Neural cell (in vitro differentiated cells): ENCODE results near the gene ZSWIM1. TPM values are rescaled to one million over a fixed set of nuclear protein-coding genes. Genes with fewer than 3 reads are reported as not detected.

Experiments
- H2AFZ ChIP-seq: fragments of 200-600, 300-800 bp; sonication (generic), shearing (Covaris generic); 2 replicates; pipeline ENCODE4 v1.6.0; 2014; ENCODE audit warnings: low read depth, mild to moderate bottlenecking, antibody characterized with exemption, low read length, moderate library complexity
- H3F3A ChIP-seq: fragments of 200-600 bp; shearing (Covaris generic); 2 replicates; pipeline ENCODE4 v1.6.1; 2016; ENCODE audit warnings: mild to moderate bottlenecking, moderate library complexity, mixed read lengths, antibody characterized with exemption, low read length; ENCODE audit not compliant: insufficient read depth, poor library complexity, severe bottlenecking
- H3K27ac ChIP-seq: fragments of 200-600, 300-800 bp; sonication (generic), shearing (Covaris generic); 2 replicates; pipeline ENCODE4 v1.5.1; 2014; ENCODE audit warnings: mild to moderate bottlenecking, low read length, moderate library complexity
- H3K27me3 ChIP-seq: fragments of 300-800, 200-600 bp; sonication (generic), shearing (Covaris generic); 2 replicates; pipeline ENCODE4 v1.6.0; 2014; ENCODE audit warnings: mild to moderate bottlenecking, low read depth, low read length, moderate library complexity; ENCODE audit not compliant: insufficient read depth
- H3K36me3 ChIP-seq: fragments of 300-800, 200-600 bp; sonication (generic), shearing (Covaris generic); 2 replicates; pipeline ENCODE4 v1.5.1; 2014; ENCODE audit warnings: mild to moderate bottlenecking, antibody characterized with exemption, low read length, moderate library complexity; ENCODE audit not compliant: insufficient read depth
- H3K4me2 ChIP-seq: fragments of 300-800, 200-600 bp; sonication (generic), shearing (Covaris generic); 2 replicates; pipeline ENCODE4 v1.6.0; 2014; ENCODE audit warnings: mild to moderate bottlenecking, low read length
- H3K4me3 ChIP-seq: fragments of 300-800, 200-600 bp; sonication (generic), shearing (Covaris generic); 2 replicates; pipeline ENCODE4 v1.5.1; 2014; ENCODE audit warnings: mild to moderate bottlenecking, low read length, moderate library complexity
- H3K79me2 ChIP-seq: fragments of 200-600 bp; shearing (Covaris generic); replicated peaks from 2 replicates; pipeline ENCODE4 v1.6.0; 2014; ENCODE audit warnings: mild to moderate bottlenecking, low read length, moderate library complexity; ENCODE audit not compliant: insufficient read depth
- H3K9ac ChIP-seq: fragments of 300-800, 200-600 bp; sonication (generic), shearing (Covaris generic); 2 replicates; pipeline ENCODE4 v1.6.1; 2016; ENCODE audit warnings: mild to moderate bottlenecking, low read length, mixed read lengths
- H3K9me2 ChIP-seq: fragments of 200-600 bp; shearing (Covaris generic); 2 replicates; pipeline ENCODE4 v1.6.1; 2016; ENCODE audit warnings: mild to moderate bottlenecking, low read length, mixed read lengths; ENCODE audit not compliant: insufficient read depth
- H3K9me3 ChIP-seq: fragments of 200-600, 300-800 bp; sonication (generic), shearing (Covaris generic); 2 replicates; pipeline ENCODE4 v1.6.1; 2016; ENCODE audit warnings: mild to moderate bottlenecking, mixed run types, low read length, moderate library complexity, mixed read lengths
- H4K20me1 ChIP-seq: fragments of 200-600 bp; shearing (Covaris generic); 2 replicates; pipeline ENCODE4 v1.6.1; 2016; ENCODE audit warnings: mild to moderate bottlenecking, mixed run types; ENCODE audit not compliant: insufficient read depth
- CTCF ChIP-seq: fragments of 450-650 bp; IDR thresholded peaks from 2 replicates; pipeline ENCODE4 v1.5.1; 2014; ENCODE audit warnings: antibody characterized with exemption, mild to moderate bottlenecking, moderate library complexity; ENCODE audit not compliant: poor library complexity, severe bottlenecking
- EP300 ChIP-seq: fragments of 450-650 bp; conservative IDR thresholded peaks from 2 replicates; pipeline ENCODE4 v1.6.1; 2014; ENCODE audit warnings: antibody characterized with exemption, mild to moderate bottlenecking, moderate library complexity; ENCODE audit not compliant: poor library complexity, severe bottlenecking
- EZH2 ChIP-seq: fragments of 200-600, 300-800 bp; shearing (Covaris generic), sonication (generic); IDR thresholded peaks from 2 replicates; pipeline ENCODE4 v1.6.1; 2014; ENCODE audit warnings: antibody characterized with exemption, low read length, borderline replicate concordance, mild to moderate bottlenecking; ENCODE audit not compliant: insufficient read depth, poor library complexity, severe bottlenecking
- MXI1 ChIP-seq: fragments of 450-650 bp; conservative IDR thresholded peaks from 2 replicates; pipeline ENCODE4 v1.6.1; 2014; ENCODE audit warnings: antibody characterized with exemption, mild to moderate bottlenecking; ENCODE audit not compliant: poor library complexity, severe bottlenecking
- POLR2AphosphoS5 ChIP-seq: IDR thresholded peaks from 2 replicates; pipeline ENCODE4 v1.6.1; 2012
- RAD21 ChIP-seq: fragments of 450-650 bp; conservative IDR thresholded peaks from 2 replicates; pipeline ENCODE4 v1.6.1; 2014; ENCODE audit warnings: antibody characterized with exemption, mild to moderate bottlenecking, moderate library complexity
- SMC3 ChIP-seq: fragments of 450-650 bp; conservative IDR thresholded peaks from 2 replicates; pipeline ENCODE4 v1.6.1; 2014; ENCODE audit warnings: antibody characterized with exemption, mild to moderate bottlenecking, moderate library complexity; ENCODE audit not compliant: poor library complexity
- TAF1 ChIP-seq: IDR thresholded peaks from 2 replicates; pipeline ENCODE4 v1.6.1; 2012; ENCODE audit warnings: low read depth
- polyA plus RNA-seq: library from polyadenylated mRNA; depleted of rRNA; stranded (reverse); fragments of >200 nt; gene quantifications from 2 replicates; pipeline ENCODE4 v1.2.3, GENCODE V29; 2014
- TF ChIP-seq, protein P1 (sequence below): IDR thresholded peaks from 2 replicates; pipeline ENCODE4 v1.6.1; 2012; ENCODE audit warnings: borderline replicate concordance

The ZSWIM1 gene
- polyA plus RNA-seq, 1 donor from 2014 or later, result 3.3 TPM

- no peaks in the 10 kb centered on the region for H3K36me3 ChIP-seq
- no peaks in the 10 kb centered on the region for H3K27me3 ChIP-seq
- no peaks in the 10 kb centered on the region for H3K9me3 ChIP-seq
- H2AFZ ChIP-seq, result no peak overlapping the region
- H3K4me3 ChIP-seq, result no peak overlapping the region
- no peak for TF ChIP-seq MXI1
- no peak for TF ChIP-seq SMC3
- no peak for TF ChIP-seq EZH2
- TF ChIP-seq RAD21, result no peak
- no peak for TF ChIP-seq TAF1
- TF ChIP-seq, protein P1, sequence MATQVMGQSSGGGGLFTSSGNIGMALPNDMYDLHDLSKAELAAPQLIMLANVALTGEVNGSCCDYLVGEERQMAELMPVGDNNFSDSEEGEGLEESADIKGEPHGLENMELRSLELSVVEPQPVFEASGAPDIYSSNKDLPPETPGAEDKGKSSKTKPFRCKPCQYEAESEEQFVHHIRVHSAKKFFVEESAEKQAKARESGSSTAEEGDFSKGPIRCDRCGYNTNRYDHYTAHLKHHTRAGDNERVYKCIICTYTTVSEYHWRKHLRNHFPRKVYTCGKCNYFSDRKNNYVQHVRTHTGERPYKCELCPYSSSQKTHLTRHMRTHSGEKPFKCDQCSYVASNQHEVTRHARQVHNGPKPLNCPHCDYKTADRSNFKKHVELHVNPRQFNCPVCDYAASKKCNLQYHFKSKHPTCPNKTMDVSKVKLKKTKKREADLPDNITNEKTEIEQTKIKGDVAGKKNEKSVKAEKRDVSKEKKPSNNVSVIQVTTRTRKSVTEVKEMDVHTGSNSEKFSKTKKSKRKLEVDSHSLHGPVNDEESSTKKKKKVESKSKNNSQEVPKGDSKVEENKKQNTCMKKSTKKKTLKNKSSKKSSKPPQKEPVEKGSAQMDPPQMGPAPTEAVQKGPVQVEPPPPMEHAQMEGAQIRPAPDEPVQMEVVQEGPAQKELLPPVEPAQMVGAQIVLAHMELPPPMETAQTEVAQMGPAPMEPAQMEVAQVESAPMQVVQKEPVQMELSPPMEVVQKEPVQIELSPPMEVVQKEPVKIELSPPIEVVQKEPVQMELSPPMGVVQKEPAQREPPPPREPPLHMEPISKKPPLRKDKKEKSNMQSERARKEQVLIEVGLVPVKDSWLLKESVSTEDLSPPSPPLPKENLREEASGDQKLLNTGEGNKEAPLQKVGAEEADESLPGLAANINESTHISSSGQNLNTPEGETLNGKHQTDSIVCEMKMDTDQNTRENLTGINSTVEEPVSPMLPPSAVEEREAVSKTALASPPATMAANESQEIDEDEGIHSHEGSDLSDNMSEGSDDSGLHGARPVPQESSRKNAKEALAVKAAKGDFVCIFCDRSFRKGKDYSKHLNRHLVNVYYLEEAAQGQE, result no peak
- TF ChIP-seq CTCF, result no peak
- TF ChIP-seq EP300, result no peak
- TF ChIP-seq POLR2AphosphoS5, result no peak
- H3K9ac ChIP-seq, result no peak overlapping the region
- H3K9me2 ChIP-seq, result no peaks in the 10 kb centered on the region
- H3K27ac ChIP-seq, result no peak overlapping the region
- H3K79me2 ChIP-seq, result no peaks in the 10 kb centered on the region
- no peak overlapping the region for H3K4me2 ChIP-seq
- no peaks in the 10 kb centered on the region for H4K20me1 ChIP-seq
- H3F3A ChIP-seq, result no peaks in the 10 kb centered on the region
These were observed 44.9 kb downstream of the ZSWIM1 start for GRCh38 chr20:45925821-45926506.

DNA sequence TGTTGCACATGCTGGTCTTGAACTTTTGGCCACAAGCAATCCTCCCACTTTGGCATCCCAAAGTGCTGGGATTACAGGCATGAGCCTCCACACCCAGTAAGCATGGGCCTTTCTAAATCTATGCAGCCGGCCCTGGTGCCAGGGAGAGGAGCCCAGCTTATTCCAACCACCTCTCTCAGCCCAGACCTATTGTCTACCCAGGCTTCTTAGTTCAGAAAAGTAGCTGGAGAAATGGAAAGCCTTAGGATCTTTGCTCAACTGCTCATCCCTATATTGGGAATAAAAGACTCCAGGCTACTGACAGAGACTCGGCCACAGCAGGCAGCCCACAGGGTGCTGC, 45.7 kb downstream of the ZSWIM1 start:
- no peaks in the 10 kb centered on the region for H3F3A ChIP-seq
- no peak overlapping the region for H3K4me2 ChIP-seq
- TF ChIP-seq POLR2AphosphoS5 (no peak), CTCF (no peak), RAD21 (no peak), SMC3 (no peak), EZH2 (no peak), EP300 (no peak)
- TF ChIP-seq, protein P1, result no peak
- no peak overlapping the region for H3K27ac ChIP-seq
- H3K9ac ChIP-seq, result no peak overlapping the region
- H3K4me3 ChIP-seq, result no peak overlapping the region
- H4K20me1 ChIP-seq, result no peaks in the 10 kb centered on the region
- no peaks in the 10 kb centered on the region for H3K9me2 ChIP-seq
- no peaks in the 10 kb centered on the region for H3K9me3 ChIP-seq
- no peak overlapping the region for H2AFZ ChIP-seq
- H3K36me3 ChIP-seq, result no peaks in the 10 kb centered on the region
- no peaks in the 10 kb centered on the region for H3K79me2 ChIP-seq
- H3K27me3 ChIP-seq, result no peaks in the 10 kb centered on the region
